GM23338 (cell line): ENCODE measurements around the gene TMEM38A.

Source experiments
- CREB1 ChIP-seq: fragments of 250-450 bp; sonication (Bioruptor Pico); IDR thresholded peaks from 2 replicates; pipeline ENCODE4 v1.5.0; 2020; ENCODE audit warnings: low read depth, mild to moderate bottlenecking, moderate library complexity
- EZH2 ChIP-seq: fragments of 200-600 bp; sonication (generic); IDR thresholded peaks from one replicate; pipeline ENCODE4 v1.8.0; 2017; ENCODE audit warnings: antibody characterized with exemption, mild to moderate bottlenecking, low read depth; ENCODE audit not compliant: unreplicated experiment
- EZH2phosphoT487 ChIP-seq: fragments of 200-600 bp; sonication (generic); IDR thresholded peaks from one replicate; pipeline ENCODE4 v1.8.1; 2018; ENCODE audit warnings: antibody characterized with exemption; ENCODE audit not compliant: unreplicated experiment
- JUNB ChIP-seq: IDR thresholded peaks from one replicate; pipeline ENCODE4 v1.6.1; 2016; ENCODE audit warnings: antibody characterized with exemption; ENCODE audit not compliant: unreplicated experiment
- NANOG ChIP-seq: IDR thresholded peaks from 2 replicates; pipeline ENCODE4 v1.6.1; 2016; ENCODE audit warnings: antibody characterized with exemption, borderline replicate concordance
- POLR2AphosphoS5 ChIP-seq: IDR thresholded peaks from 2 replicates; pipeline ENCODE4 v1.6.1; 2016; ENCODE audit warnings: antibody characterized with exemption, low read depth
- STAT1 ChIP-seq: IDR thresholded peaks from one replicate; pipeline ENCODE4 v1.6.1; 2016; ENCODE audit warnings: antibody characterized with exemption; ENCODE audit not compliant: unreplicated experiment
- ZNF114 ChIP-seq: fragments of 250-450 bp; sonication (Bioruptor Pico); IDR thresholded peaks from 2 replicates; pipeline ENCODE4 v1.5.0; 2020; ENCODE audit warnings: mild to moderate bottlenecking, moderate library complexity
- ZNF331 ChIP-seq: fragments of 250-450 bp; sonication (Bioruptor Pico); IDR thresholded peaks from 2 replicates; pipeline ENCODE4 v1.5.0; 2020; ENCODE audit warnings: low read depth, mild to moderate bottlenecking, moderate library complexity
- TF ChIP-seq, protein P1 (sequence below), 2 experiments: fragments of 200-600 bp in 1 of 2; sonication (generic) in 1 of 2; conservative IDR thresholded peaks; 2 replicates each; pipeline versions ENCODE4 v1.5.1 to v1.6.1; 2016 to 2017; ENCODE audit warnings: antibody characterized with exemption in 2 of 2, low read depth in 2 of 2, mild to moderate bottlenecking in 2 of 2, moderate library complexity in 1 of 2
- TF ChIP-seq, protein P2 (sequence below): IDR thresholded peaks from one replicate; pipeline ENCODE4 v1.6.1; 2018; ENCODE audit warnings: antibody characterized with exemption; ENCODE audit not compliant: unreplicated experiment
- TF ChIP-seq, protein P3 (sequence below): IDR thresholded peaks from 2 replicates; pipeline ENCODE4 v1.6.1; 2016; ENCODE audit warnings: antibody characterized with exemption

DNA sequence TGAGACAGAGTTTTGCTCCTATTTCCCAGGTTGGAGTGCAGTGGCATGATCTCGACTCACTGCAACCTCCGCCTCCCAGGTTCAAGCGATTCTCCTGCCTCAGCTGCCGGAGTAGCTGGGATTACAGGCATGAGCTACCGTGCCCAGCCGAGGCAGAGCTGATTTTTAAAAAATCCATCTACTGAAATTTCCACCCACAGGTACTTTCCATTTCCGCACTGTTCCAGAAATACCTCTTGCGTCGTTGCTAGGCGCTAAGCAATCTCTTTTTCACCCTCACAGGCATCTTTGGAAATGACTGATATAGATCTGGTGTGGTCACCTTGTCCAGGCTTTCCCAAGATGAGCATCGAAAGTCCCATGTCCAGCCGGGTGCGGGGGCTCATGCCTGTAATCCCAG, 9.4 kb downstream of the TMEM38A start:
- TF ChIP-seq, protein P1, sequence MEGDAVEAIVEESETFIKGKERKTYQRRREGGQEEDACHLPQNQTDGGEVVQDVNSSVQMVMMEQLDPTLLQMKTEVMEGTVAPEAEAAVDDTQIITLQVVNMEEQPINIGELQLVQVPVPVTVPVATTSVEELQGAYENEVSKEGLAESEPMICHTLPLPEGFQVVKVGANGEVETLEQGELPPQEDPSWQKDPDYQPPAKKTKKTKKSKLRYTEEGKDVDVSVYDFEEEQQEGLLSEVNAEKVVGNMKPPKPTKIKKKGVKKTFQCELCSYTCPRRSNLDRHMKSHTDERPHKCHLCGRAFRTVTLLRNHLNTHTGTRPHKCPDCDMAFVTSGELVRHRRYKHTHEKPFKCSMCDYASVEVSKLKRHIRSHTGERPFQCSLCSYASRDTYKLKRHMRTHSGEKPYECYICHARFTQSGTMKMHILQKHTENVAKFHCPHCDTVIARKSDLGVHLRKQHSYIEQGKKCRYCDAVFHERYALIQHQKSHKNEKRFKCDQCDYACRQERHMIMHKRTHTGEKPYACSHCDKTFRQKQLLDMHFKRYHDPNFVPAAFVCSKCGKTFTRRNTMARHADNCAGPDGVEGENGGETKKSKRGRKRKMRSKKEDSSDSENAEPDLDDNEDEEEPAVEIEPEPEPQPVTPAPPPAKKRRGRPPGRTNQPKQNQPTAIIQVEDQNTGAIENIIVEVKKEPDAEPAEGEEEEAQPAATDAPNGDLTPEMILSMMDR (conservative IDR thresholded peaks at IDR 0.05; ENCODE audit: low read depth in 2 of 2) = no peak
- TF ChIP-seq, protein P2, sequence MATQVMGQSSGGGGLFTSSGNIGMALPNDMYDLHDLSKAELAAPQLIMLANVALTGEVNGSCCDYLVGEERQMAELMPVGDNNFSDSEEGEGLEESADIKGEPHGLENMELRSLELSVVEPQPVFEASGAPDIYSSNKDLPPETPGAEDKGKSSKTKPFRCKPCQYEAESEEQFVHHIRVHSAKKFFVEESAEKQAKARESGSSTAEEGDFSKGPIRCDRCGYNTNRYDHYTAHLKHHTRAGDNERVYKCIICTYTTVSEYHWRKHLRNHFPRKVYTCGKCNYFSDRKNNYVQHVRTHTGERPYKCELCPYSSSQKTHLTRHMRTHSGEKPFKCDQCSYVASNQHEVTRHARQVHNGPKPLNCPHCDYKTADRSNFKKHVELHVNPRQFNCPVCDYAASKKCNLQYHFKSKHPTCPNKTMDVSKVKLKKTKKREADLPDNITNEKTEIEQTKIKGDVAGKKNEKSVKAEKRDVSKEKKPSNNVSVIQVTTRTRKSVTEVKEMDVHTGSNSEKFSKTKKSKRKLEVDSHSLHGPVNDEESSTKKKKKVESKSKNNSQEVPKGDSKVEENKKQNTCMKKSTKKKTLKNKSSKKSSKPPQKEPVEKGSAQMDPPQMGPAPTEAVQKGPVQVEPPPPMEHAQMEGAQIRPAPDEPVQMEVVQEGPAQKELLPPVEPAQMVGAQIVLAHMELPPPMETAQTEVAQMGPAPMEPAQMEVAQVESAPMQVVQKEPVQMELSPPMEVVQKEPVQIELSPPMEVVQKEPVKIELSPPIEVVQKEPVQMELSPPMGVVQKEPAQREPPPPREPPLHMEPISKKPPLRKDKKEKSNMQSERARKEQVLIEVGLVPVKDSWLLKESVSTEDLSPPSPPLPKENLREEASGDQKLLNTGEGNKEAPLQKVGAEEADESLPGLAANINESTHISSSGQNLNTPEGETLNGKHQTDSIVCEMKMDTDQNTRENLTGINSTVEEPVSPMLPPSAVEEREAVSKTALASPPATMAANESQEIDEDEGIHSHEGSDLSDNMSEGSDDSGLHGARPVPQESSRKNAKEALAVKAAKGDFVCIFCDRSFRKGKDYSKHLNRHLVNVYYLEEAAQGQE = no peak
- no peak for TF ChIP-seq POLR2AphosphoS5
- TF ChIP-seq CREB1 = no peak
- TF ChIP-seq JUNB = no peak
- TF ChIP-seq, protein P3, sequence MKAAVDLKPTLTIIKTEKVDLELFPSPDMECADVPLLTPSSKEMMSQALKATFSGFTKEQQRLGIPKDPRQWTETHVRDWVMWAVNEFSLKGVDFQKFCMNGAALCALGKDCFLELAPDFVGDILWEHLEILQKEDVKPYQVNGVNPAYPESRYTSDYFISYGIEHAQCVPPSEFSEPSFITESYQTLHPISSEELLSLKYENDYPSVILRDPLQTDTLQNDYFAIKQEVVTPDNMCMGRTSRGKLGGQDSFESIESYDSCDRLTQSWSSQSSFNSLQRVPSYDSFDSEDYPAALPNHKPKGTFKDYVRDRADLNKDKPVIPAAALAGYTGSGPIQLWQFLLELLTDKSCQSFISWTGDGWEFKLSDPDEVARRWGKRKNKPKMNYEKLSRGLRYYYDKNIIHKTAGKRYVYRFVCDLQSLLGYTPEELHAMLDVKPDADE = no peak
- TF ChIP-seq EZH2phosphoT487 = no peak
- TF ChIP-seq EZH2 = no peak
- TF ChIP-seq ZNF331 (CRISPR knock-in tag) = no peak
- TF ChIP-seq STAT1 = no peak
- no peak for TF ChIP-seq ZNF114 (CRISPR knock-in tag)
- TF ChIP-seq NANOG = no peak
